IPS-18a (cell line): ENCODE results near the gene NSD1.

Source experiments
- H3K27ac ChIP-seq: one replicate; pipeline ENCODE4 v1.5.1; 2013; ENCODE audit warnings: low read length
- H3K27me3 ChIP-seq: one replicate; pipeline ENCODE4 v1.6.1; 2013; ENCODE audit warnings: mild to moderate bottlenecking, low read length; ENCODE audit not compliant: control insufficient read depth, insufficient read depth
- H3K36me3 ChIP-seq: one replicate; pipeline ENCODE4 v1.6.1; 2013; ENCODE audit warnings: low read depth, low read length; ENCODE audit not compliant: control insufficient read depth
- H3K4me1 ChIP-seq: one replicate; pipeline ENCODE4 v1.6.1; 2013; ENCODE audit warnings: low read depth, low read length; ENCODE audit not compliant: control insufficient read depth
- H3K4me3 ChIP-seq: one replicate; pipeline ENCODE4 v1.5.1; 2013; ENCODE audit warnings: low read length
- H3K9ac ChIP-seq: one replicate; pipeline ENCODE4 v1.6.1; 2013; ENCODE audit warnings: mild to moderate bottlenecking, low read length, moderate library complexity
- H3K9me3 ChIP-seq: one replicate; pipeline ENCODE4 v1.6.1; 2013; ENCODE audit warnings: low read depth, low read length; ENCODE audit not compliant: control insufficient read depth

Gene NSD1

DNA sequence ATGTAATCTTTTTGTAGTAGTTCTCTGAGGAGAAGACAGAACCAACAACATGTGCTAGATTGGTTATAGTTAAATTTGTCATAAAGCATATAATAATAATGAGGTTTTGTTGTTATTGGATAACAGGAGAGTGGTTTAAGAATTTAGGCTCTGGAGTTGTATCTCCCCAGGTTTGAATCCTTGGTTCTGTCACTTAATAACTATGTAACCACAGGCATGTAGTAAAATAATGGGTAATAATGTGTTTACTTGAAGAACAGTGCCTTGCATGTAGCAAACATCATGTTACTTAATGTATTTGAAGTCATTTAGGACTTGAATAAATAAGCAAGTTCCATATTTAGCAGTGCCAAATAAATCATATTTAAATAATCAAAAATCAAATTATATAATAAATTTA is 55.8 kb downstream of the NSD1 start:
- H3K27ac ChIP-seq = no peak overlapping the region
- H3K27me3 ChIP-seq = no peaks in the 10 kb centered on the region
- H3K4me1 ChIP-seq = no peaks in the 10 kb centered on the region
- peaks cover 18% of the 10 kb centered on the region for H3K36me3 ChIP-seq
- no peaks in the 10 kb centered on the region for H3K9me3 ChIP-seq
- H3K9ac ChIP-seq = no peak overlapping the region
- no peak overlapping the region for H3K4me3 ChIP-seq

DNA sequence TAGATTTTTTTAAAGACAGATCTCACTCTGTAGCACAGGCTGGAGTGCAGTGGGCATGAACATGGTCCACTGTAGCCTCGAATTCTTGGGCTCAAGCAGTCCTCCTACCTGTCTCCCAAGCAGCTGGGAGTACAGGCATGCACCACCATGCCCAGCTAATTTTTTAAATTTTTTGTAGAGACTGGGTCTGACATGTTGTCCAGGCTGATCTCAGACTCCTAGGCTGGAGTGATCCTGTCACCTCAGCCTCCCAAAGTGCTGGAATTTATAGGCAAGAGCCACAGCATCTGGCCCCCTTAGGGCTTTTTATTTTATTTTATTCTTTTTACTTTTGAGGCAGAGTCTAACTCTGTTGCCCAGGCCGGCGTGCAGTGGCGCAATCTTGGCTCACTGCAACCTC is 56.4 kb downstream of the NSD1 start:
- H3K9ac ChIP-seq = no peak overlapping the region
- H3K4me1 ChIP-seq = no peaks in the 10 kb centered on the region
- H3K4me3 ChIP-seq = no peak overlapping the region
- H3K27me3 ChIP-seq = no peaks in the 10 kb centered on the region
- no peaks in the 10 kb centered on the region for H3K9me3 ChIP-seq
- H3K36me3 ChIP-seq = peaks cover 18% of the 10 kb centered on the region
- no peak overlapping the region for H3K27ac ChIP-seq

DNA sequence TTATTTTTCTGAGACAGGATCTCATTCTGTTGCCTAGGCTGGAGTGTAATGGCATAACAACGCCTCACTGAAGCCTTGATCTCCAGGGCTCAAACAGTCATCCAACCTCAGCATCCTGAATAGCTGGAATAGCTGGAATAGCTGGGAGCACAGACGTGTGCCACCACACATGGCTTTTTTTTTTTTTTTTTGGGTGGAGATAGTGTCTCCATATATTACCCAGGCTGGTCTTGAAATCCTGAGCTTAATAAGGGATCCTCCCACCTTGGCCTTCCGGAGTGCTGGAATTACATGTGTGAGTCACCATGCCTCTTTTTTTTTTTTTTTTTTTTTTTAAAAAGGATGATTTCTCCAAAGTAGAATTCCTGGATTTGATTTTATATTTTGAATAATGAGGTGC is 60.7 kb downstream of the NSD1 start:
- H3K36me3 ChIP-seq = peaks cover 38% of the 10 kb centered on the region
- no peak overlapping the region for H3K27ac ChIP-seq
- no peaks in the 10 kb centered on the region for H3K9me3 ChIP-seq
- no peaks in the 10 kb centered on the region for H3K4me1 ChIP-seq
- H3K9ac ChIP-seq = no peak overlapping the region
- no peaks in the 10 kb centered on the region for H3K27me3 ChIP-seq
- H3K4me3 ChIP-seq = no peak overlapping the region

DNA sequence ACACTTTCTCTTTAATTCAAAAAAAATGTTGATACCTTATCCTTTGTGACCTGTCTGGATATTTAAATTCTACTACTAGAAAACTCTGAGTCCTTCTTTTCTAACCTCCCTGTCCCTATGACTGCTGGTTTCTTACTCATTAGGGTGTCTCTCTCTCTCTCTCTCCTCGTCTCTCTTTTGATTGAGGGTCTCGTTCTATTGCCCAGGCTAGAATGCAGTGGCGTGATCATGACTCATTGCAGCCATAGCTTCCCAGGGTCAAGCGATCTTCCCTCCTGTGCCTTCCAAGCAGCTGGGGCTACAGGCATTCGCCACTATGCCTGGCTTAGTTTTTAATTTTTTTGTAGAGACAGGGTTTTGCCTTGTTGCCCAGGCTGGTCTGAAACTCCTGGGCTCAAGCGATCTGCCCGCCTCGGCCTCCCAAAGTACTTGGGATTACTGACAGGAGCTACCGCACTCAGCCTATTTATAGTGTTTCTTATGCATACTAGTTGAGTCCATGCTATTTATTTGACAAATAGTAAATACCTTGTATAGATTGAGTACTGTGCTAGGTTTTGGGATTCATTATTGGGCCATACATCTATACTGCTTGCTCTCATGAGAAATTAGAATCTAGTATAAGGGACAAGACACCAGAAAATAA is 61.9 kb downstream of the NSD1 start:
- Histone ChIP-seq H3K4me1 (no peaks in the 10 kb centered on the region), H3K9me3 (no peaks in the 10 kb centered on the region), H3K36me3 (peaks cover 47% of the 10 kb centered on the region), H3K27ac (no peak overlapping the region), H3K27me3 (no peaks in the 10 kb centered on the region), H3K9ac (no peak overlapping the region), H3K4me3 (no peak overlapping the region)

DNA sequence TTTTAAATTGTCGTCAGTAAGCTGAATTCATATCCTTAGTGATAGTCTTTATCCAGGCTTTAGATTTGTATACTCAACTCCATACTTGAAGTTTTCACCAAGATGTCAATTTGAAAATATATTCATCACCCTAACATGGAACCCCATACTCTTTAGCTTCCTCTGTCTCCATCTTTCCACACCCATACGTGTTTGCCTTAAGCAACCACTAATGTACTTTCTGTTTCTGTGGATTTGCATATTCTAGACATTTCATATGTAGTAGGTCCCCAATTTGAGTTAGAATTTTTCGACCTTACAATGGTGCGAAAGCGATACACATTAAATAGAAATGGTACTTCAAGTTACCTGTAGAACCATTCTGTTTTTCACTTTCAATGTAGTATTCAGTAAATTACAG is 65.2 kb downstream of the NSD1 start:
- Histone ChIP-seq H3K36me3 (peaks cover 66% of the 10 kb centered on the region), H3K4me1 (no peaks in the 10 kb centered on the region), H3K27me3 (no peaks in the 10 kb centered on the region), H3K9me3 (no peaks in the 10 kb centered on the region), H3K9ac (no peak overlapping the region), H3K27ac (no peak overlapping the region), H3K4me3 (no peak overlapping the region)

DNA sequence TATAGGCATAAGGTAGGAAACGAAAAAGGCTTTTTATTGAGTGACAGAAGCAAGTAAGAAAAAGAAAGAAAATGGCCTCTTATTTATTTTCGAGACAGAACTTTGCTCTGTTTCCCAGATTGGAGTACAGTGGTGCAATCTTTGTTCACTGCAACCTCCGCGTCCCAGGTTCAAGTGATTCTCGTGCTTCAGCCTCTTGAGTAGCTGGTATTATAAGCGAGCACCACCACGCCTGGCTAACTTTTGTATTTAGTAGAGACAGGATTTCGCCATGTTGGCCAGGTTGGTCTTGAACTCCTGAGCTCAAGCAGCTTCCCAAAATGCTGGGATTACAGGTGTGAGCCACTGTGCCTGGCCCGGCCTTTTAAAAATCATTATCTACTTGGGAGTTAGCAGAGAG is 70.7 kb downstream of the NSD1 start:
- Histone ChIP-seq H3K9me3 (no peaks in the 10 kb centered on the region), H3K27ac (no peak overlapping the region), H3K27me3 (no peaks in the 10 kb centered on the region), H3K9ac (no peak overlapping the region), H3K36me3 (peaks cover 77% of the 10 kb centered on the region), H3K4me1 (no peaks in the 10 kb centered on the region), H3K4me3 (no peak overlapping the region)

DNA sequence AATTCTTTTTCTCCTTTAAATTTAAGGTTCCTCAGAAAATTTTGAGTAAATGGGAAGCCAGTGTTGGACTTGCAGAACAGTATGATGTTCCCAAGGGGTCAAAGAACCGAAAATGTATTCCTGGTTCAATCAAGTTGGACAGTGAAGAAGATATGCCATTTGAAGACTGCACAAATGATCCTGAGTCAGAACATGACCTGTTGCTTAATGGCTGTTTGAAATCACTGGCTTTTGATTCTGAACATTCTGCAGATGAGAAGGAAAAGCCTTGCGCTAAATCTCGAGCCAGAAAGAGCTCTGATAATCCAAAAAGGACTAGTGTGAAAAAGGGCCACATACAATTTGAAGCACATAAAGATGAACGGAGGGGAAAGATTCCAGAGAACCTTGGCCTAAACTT is 76.0 kb downstream of the NSD1 start:
- Histone ChIP-seq H3K9ac (no peak overlapping the region), H3K36me3 (peaks cover 81% of the 10 kb centered on the region)

DNA sequence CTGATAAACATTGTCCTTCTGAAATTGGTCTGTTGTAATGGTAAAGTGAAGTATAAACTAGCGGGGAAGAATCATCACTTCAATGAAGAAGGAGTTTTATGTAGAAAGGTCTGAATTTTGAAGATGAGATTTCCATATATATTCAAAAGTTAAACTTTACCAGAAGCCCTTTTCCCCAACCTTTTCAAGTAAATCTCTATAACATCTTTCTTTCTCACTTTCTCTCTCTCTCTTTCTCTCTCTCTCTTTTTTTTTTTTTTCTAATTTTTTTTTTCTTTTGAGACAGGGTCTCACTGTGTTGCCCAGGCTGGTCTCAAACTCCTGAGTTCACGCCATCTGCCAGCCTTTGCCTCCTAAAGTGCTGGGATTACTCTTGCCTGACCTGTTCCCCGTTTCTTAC is 78.7 kb downstream of the NSD1 start:
- H3K27me3 ChIP-seq = no peaks in the 10 kb centered on the region
- H3K27ac ChIP-seq = no peak overlapping the region
- H3K9ac ChIP-seq = no peak overlapping the region
- no peaks in the 10 kb centered on the region for H3K4me1 ChIP-seq
- peaks cover 74% of the 10 kb centered on the region for H3K36me3 ChIP-seq
- H3K4me3 ChIP-seq = no peak overlapping the region
- no peaks in the 10 kb centered on the region for H3K9me3 ChIP-seq

More for the DNA sequence above, 76.0 kb downstream of the NSD1 start:
- H3K4me1 ChIP-seq = no peaks in the 10 kb centered on the region
- H3K9me3 ChIP-seq = no peaks in the 10 kb centered on the region
- H3K27ac ChIP-seq = no peak overlapping the region
- no peaks in the 10 kb centered on the region for H3K27me3 ChIP-seq
- no peak overlapping the region for H3K4me3 ChIP-seq

DNA sequence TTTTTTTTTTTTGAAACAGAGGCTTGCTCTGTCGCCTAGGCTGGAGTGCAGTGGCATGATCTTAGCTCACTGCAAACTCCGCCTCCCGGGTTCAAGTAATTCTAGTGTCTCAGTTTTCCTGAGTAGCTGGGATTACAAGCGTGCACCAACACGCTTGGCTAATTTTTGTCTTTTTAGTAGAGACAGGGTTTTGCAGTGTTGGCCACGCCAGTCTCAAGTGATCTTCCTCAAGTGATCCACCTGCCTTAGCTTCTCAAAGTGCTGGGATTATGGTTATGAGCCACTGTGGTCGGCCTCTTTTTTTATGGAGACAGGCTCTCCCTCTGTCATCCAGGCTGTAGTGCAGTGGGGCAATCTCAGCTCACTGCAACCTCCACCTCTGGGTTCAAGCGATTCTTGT is 87.0 kb downstream of the NSD1 start:
- peaks cover 24% of the 10 kb centered on the region for H3K36me3 ChIP-seq
- H3K4me3 ChIP-seq = no peak overlapping the region
- H3K4me1 ChIP-seq = no peaks in the 10 kb centered on the region
- H3K9ac ChIP-seq = no peak overlapping the region
- H3K27ac ChIP-seq = no peak overlapping the region
- H3K9me3 ChIP-seq = no peaks in the 10 kb centered on the region
- H3K27me3 ChIP-seq = no peaks in the 10 kb centered on the region

DNA sequence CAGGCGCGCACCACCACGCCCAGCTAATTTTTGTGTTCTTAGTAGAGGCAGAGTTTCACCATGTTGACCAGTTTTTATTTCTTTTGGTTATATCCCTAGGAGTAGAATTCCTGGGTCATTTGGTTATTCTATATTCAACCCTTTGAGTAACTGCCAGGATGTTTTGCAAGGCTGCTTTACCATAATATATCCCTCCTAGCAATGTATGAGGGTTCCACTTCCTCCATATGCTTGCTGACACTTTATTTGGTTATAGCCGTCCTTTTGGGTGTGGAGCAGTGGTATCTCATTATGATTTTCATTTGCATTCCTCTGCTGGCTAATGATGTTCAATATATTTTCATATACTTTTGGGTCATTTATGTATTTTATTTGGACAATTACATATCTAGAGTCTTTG is 88.7 kb downstream of the NSD1 start:
- no peak overlapping the region for H3K9ac ChIP-seq
- H3K4me1 ChIP-seq = no peaks in the 10 kb centered on the region
- H3K27ac ChIP-seq = no peak overlapping the region
- no peak overlapping the region for H3K4me3 ChIP-seq
- peaks cover 20% of the 10 kb centered on the region for H3K36me3 ChIP-seq
- no peaks in the 10 kb centered on the region for H3K9me3 ChIP-seq
- H3K27me3 ChIP-seq = no peaks in the 10 kb centered on the region

DNA sequence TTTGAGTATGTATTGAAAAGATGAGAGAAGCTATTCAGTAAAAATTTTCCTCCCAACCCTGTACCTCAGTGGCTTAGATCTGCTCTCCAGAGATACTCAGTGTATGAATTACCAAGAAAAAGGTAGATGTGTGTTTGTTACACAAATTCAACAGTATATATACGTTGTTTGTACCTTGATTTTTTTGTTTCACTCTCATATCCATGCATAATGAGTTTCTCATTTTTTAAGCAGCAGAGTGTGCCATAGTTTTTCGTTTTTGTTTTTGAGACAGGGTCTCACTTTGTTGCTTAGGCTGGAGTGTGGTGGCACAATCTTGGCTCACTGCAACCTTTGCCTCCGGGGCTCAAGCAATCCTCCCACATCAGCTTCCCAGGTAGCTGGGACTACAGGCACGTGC is 92.2 kb downstream of the NSD1 start:
- no peak overlapping the region for H3K4me3 ChIP-seq
- no peaks in the 10 kb centered on the region for H3K27me3 ChIP-seq
- no peaks in the 10 kb centered on the region for H3K4me1 ChIP-seq
- H3K27ac ChIP-seq = no peak overlapping the region
- H3K9ac ChIP-seq = no peak overlapping the region
- H3K9me3 ChIP-seq = no peaks in the 10 kb centered on the region
- H3K36me3 ChIP-seq = peaks cover 21% of the 10 kb centered on the region

DNA sequence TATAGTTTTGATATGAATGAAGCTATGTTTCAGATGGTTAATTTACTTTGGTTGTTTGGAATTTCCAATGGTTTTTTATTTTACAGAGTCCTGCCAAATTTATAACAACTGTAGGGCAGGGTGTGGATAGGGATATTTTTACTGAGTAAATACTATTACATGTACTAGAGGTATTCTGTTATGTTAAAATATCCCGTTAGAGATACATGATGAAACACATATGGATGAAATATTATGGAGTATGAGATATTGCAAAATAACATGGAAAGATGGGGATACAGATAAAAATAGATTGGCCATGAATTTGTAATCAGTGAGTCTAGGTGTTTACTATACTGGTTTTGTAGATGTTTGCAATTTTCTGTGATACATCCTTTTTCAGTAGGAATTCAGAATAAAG is 93.3 kb downstream of the NSD1 start:
- Histone ChIP-seq H3K9me3 (no peaks in the 10 kb centered on the region), H3K4me3 (no peak overlapping the region), H3K27me3 (no peaks in the 10 kb centered on the region), H3K9ac (no peak overlapping the region), H3K36me3 (peaks cover 18% of the 10 kb centered on the region), H3K4me1 (no peaks in the 10 kb centered on the region), H3K27ac (no peak overlapping the region)
